HG03439 (cell line): ENCODE measurements around the gene MAPK8IP1.

Source experiments
- ATAC-seq: cut with Tn5 transposase; IDR thresholded peaks from one replicate; pipeline ENCODE4 v1.9.1; 2021; ENCODE audit warnings: mild to moderate bottlenecking, moderate library complexity; ENCODE audit not compliant: unreplicated experiment

The MAPK8IP1 gene

DNA sequence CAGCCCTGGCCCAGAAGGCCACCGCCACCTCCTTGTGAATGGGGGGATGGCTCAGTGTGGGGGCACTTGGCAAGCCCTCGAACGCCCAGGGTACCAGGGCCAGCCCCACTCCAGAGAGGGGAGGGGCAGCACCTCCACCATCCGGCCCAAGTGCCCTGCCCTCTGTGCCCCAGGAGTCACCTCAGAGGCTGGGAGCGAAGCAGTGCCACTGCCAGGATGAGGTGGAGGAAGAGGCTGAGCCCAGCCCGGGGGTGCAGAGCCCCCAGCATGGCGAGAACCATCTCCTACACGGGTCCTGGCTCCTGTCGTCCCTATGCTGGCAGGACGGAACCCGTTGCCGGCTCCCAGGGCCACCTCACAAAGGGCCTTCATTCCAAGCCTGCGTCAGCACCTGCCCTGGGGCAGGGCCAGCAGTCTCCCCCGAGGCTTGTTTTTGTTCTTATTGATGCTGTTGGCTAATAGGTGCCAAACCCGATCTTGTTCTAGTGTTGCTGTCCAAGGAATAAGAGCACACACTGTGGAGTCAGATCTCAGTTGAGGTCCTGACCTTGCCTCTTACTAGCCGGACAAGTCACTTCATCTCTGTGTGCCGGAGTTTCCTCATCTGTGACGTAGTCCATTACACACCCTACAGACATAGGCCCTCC lies 21.6 kb downstream of the MAPK8IP1 start, which contains the start of gene FREY1:
TSS of gene FREY1 (minus strand) at position 307 of the 647 bp plus-strand sequence. CDS start at position 281, 26 bp downstream.
- ATAC-seq, result no peak

- no peak for ATAC-seq
Measured at GRCh38 chr11:45907911-45908370, 22.5 kb downstream of the MAPK8IP1 start.

DNA sequence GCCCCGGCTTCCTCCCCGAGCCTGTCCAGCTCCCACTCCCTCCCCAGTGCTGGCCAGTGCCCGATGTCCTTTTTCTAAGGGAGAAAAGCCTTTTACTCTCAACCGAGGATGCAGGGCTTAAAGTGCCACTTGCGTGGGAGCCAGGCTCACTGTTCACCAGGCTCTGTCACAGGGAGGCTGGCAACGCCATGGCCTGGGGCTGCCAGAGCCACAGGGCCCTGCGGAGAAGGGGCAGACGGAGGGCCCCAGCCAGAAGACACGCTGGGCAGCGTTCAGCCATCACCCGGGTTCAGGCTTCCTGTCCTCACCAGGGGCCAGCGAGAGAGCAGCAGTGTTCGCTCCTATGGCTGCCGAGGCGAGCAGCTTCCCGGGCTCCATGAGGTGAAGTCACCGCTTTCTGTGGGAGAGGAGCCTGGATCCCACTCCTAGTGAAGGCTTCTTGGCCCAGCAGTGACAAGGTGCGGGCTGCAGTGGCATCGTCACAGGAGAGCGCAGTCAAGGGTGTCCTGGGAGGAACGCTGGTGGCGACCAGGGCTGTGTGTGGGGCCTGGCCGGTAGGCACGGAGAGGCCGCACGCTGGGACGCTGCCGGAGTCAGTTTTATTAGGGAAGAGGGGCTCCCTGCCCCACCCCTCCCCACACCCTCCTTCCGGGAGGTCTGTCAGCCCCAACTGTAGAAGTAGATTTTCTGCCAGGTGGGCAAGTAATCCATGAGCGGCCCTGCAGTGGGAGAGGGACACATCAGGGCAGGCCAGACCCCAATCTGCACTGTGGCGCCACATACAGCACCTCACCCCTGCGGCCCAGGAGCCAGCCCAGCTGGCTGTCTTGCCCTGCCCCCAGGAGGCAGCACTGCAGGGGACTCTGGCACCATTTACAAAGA lies 24.4 kb downstream of the MAPK8IP1 start:
- no peak for ATAC-seq

DNA sequence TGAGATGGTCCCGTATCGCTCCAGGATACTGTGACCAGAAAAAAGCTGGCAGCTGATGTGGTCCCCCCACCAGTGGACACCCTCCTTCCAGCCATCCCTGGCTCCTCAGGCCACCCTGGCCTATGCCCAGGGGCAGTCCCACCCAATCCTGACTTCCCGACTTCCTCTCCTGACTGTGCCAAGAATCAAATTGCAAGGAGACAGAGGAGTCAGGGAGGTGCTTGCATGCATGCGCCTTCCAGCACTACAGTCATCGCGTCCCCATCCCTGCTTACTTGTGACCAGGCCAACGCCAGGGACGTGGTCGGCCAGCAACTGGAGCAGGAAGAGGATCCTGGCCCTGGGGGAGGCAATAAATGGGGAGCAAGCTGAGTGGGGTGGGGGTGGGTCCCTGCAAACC lies 25.2 kb downstream of the MAPK8IP1 start:
- ATAC-seq, result no peak

DNA sequence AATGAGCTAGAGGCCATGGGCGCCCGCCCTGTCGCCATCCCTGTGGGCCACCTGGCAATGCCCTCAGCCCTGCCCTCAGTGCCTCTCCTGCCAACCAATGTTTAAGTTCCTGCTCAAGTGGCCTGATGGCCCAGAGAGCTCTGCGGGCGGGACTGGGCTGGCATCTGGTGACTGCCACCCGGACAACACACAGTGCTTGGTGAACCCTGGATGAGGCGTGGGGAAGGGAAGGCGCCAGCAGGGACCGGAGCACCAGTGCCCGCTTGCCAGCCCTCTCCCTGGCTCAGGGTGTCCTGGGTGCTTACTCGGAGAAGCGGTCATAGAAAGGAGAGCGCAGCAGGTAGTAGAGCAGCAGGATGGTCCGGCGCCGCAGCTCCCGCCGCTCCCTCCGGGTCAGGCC lies 28.1 kb downstream of the MAPK8IP1 start:
- no peak for ATAC-seq

DNA sequence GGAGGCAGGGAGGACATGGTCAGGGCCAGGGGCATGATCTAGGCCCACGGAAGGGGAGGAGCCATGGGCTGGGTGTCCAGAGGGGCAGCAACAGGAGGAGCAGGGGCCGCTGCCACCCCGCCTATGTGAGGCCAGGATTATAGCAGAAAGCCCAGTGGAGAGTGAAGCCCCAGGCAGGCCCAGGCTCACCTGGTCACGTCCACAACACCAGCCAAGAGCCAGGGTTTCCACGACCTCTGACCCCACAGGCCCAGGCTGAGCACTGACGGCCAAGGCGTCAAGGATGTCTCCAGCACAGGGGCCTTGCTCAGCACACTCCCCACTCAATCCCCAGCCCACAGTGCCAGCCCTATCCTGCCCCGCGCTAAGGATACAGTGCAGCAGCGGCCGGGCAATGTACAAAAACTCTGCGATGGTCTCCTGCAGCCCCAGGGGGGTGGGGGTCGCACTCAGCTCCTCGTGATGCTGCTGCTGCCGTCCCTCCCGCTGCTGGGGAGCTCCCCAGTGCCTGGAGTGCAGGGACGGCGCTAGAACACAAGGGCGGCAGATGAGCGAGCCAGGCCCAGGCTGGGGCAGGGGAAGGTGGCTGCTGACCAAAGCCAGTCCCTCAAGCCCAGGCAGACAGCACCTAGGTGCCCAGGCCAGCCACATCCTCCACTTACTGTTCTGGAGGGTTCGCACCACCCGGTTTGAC lies 28.6 kb downstream of the MAPK8IP1 start:
- ATAC-seq, result no peak

- ATAC-seq, result no peak
Measured at GRCh38 chr11:45915446-45915845, 30.0 kb downstream of the MAPK8IP1 start.

DNA sequence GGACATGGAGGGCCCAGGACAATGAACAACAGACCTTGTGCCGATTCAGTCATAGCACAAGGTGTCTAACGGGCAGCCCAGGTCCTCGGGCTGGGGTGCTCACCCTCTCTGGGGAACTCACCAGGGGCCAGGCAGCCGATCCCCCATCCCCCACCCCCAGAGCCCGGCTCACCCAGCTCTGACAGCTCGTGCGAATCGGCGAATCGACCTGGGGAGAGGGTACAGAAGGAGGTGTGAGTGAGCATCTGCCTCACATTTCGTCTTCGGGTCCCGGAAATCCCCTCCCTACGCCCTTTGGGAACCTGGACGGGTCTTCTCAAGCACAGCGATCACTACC lies 31.8 kb downstream of the MAPK8IP1 start:
- ATAC-seq, result peak; percentile 1

- ATAC-seq, result peak; percentile 80
Measured at GRCh38 chr11:45917623-45918330, 32.3 kb downstream of the MAPK8IP1 start, which contains the start of gene PEX16. Gene PEX16, minus strand, starts transcription at chr11:45917877. Its CDS starts 66 bp downstream, at chr11:45917811.

GRCh38 chr11:45918331-45918941 lies 33.0 kb downstream of the MAPK8IP1 start:
- peak; percentile 38 for ATAC-seq

DNA sequence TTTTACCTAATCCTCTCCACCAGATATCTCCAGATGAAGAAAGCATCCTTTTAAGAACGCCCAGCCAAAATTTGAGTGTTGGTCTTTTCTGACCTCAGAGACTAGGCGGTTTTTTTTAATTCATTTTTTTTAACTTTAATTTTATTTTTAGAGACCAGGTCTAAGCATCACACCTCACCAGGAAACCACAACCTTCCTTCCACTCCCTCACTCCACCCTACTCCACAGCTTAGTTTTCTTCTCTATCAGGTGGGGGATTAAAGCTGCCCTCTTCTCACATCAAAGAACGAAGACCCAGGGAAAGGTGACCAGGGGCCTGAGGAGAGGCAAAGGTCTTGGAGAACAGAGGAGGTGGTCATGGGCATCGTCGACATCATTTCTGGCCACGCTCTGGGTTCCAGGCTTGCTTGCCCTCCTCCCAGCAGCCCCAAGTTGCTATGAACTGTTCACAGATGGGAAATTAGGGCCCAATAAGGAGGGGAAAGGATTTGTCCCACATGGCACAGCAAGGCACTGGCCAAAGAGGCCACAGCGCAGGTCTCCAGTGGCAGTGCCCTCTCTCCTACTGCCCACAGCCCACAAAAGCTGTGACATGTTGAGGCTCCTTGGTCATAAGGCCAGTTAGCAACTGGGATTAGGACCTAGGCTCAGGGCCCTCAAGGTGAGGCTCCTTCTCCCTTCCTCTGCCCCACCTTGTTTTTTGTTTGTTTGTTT lies 33.7 kb downstream of the MAPK8IP1 start:
- no peak for ATAC-seq

DNA sequence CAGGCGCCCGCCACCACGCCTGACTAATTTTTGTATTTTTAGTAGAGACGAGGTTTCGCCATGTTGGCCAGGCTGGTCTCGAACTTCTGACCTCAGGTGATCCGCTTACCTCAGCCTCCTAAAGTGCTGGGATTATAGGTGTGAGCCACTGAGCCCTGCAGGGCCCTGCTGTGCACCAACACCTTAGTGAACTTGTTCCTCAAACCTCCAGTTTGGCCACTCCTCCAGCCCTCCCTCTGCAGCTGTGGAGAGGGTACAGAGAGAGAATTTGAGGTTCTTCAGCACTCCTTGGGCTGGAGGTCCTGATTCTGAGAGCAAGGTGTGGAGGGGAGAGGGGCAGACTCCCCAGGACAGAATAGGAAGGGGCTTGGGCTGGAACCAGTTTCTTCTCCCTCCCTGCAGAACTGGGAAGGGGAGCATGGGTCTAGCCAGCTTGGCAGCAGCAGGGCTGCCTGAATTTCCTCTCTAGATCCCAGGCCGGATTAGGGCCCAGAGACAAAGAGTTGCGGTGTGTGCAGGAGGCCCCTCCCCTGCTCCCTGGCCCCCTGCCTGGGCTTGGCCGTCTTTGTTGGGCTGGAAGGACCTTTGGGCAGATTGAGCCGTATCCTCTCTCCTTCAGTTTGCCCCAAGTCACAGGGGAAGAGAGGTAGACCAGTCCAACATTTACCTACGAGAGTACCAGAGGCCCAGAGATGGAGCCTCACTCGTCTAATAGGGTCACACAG lies 34.5 kb downstream of the MAPK8IP1 start:
- no peak for ATAC-seq

DNA sequence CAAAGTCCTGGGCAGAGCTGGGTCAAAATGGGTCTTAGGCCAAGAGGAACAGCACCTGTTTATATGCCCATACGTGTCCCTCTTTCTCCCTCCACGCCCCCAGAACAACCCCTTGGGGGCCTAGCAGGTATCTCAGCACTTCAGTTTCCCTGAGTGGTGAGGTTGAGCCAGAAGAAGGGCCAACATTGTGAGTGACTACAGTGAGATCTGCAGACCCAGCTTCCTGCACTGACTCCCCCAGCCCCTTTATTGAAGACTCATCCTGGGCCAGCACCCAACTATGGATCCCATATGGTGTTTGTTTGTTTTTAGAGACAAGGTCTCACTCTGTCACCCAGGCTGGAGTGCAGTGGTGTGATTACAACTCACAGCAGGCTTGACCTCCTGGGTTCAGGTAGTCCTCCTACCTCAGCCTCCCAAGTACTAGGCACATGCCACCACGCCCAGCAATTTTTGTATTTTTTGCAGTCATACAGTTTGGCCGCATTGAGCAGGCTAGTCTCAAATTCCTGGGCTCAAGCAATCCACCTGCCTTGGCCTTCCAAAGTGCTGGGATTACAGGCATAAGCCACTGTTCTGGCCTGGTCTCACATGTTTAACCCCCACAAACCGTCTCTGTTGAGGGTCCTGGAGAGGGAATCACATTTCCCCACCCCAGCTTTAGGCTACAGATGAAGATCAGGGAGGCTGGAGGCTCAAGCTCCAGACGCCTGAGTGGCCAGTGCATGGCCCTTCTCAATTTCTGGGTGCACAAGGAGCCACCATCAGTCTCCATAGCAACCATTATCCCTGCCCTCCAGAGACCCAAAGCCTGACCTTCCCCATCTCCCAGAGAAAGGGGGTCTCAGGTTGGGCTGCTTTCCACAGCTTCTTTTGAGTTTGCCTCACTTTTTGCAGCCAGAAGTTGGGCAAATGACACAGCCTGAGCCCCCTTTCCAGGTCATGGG lies 35.4 kb downstream of the MAPK8IP1 start:
- ATAC-seq, result no peak

GRCh38 chr11:45921561-45922424 lies 36.3 kb downstream of the MAPK8IP1 start:
- ATAC-seq, result no peak

DNA sequence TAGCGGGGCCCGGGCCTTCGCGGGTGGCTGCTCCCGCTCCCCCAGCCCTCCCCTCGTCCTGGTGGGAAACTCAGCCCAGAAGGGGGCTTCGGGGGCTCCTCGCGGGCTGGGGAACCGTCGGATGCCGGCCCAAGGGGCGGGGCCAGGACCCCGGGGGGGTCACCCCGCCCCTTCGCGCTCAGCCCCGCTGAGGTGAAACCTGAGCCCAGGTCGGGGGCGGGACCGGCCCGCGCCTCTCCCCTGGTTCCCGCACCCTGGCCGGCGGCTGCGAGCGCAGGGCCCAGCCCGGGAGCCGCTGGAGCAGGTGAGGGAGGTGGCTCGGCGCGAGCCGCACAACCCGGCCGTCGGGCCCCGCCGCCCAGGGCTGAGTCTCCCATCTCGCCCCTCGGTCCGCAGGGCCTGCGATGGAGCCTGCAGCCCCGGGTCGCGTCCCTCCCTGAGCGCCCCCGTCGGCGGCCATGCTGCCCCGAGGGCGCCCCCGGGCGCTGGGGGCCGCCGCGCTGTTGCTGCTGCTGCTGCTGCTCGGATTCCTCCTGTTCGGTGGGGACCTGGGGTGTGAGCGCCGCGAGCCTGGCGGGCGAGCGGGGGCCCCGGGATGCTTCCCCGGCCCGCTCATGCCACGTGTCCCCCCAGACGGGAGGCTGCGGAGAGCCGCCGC lies 37.1 kb downstream of the MAPK8IP1 start, which contains the start of gene LARGE2:
TSS of gene LARGE2 (plus strand) at position 232 of the 658 bp plus-strand sequence. CDS start at position 459, 227 bp downstream.
- no peak for ATAC-seq
